ENCODE measurements around the gene CABP7.

The CABP7 gene

GRCh38 chr22:29719899-29720645 lies at the start of gene CABP7:
Gene CABP7 (plus strand): TSS chr22:29720003. CDS start chr22:29720425, 422 bp downstream.
- no peak for DNase-seq (ENCODE audit: low read depth in 2 of 3, low spot score in 2 of 3)

DNA sequence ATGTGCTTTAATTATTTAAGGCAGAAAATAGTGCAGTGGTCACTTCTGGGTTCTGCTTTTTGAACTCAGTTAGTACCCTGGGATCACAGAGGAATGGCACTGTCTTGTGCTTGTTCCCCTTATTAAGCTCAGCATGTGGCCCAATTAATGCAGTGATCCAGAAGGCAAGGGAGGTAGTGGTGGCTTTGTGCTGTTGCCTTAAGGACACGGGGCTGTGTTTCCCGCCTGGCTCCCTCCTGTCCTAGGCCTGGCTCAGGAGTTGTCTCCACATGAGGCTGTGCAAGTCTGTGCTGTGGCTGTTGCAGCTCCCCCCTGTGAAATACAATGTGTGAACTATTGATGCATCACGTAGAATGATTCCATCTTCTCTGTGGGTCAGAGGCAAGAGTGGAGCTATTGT lies 49.2 kb upstream of the CABP7 start:
- DNase-seq (ENCODE audit: low read depth in 2 of 3, low spot score in 2 of 3) = no peak

DNA sequence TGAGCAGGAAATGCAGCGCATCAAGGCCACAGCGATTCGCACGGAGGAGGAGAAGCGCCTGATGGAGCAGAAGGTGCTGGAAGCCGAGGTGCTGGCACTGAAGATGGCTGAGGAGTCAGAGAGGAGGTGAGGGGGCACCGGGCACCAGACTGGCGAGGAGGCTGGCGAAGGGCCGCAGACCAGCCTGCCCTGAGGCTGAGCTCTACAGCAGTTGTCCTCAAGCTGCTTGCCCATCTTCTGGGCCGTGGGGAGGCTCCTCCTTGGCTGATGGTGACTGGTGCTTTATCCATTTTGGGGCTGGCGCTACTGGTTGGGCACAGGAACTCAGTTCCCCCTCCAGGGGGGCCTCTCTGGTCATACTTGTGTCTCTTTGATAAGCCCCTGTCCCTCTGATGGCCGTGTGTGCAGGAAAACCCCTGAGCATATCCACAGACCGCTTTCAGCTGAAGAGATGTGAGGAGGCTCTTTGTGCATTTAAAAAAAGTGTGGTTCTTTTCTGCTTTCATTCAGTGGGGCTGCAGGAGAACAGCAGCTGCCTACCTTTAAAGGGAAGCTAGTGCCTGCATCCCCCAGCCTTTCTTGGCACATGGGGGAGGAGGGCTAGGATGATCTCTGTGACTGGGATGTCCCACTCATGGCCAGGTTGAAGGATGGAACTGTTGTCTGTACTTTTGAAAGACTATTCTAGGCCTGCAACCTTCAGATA lies 46.3 kb upstream of the CABP7 start:
- DNase-seq (ENCODE audit: low read depth in 2 of 3, low spot score in 2 of 3) = no peak

- DNase-seq (ENCODE audit: low read depth in 2 of 3, low spot score in 2 of 3) = no peak
These were observed 45.7 kb upstream of the CABP7 start for GRCh38 chr22:29674121-29674520.

- no peak for DNase-seq (ENCODE audit: low read depth in 2 of 3, low spot score in 2 of 3)
These were observed 40.5 kb upstream of the CABP7 start for GRCh38 chr22:29679316-29679715.

GRCh38 chr22:29683536-29683935 lies 36.3 kb upstream of the CABP7 start:
- no peak for DNase-seq (ENCODE audit: low read depth in 2 of 3, low spot score in 2 of 3)

DNA sequence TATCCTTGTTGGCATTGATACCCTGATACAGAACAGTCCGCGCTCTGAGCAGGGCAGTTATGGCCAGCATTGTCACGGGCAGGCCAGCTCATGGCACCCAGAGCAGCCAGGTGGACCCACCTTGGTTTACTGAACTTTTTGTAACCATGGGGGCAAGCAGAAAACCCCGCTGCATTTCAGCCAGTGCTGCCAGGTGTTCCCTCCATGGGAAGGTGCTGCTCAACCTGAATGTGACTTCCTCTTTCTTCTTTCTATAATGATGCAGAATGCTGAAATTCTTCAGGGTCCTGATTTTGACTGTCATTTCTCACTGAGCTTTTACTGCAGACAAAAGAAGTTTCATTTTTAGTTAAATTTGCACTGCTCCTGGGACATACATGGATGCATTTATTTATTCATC lies 35.6 kb upstream of the CABP7 start:
- DNase-seq (ENCODE audit: low read depth in 2 of 3, low spot score in 2 of 3) = no peak

- DNase-seq (ENCODE audit: low read depth in 2 of 3, low spot score in 2 of 3) = no peak
These were observed 30.5 kb upstream of the CABP7 start for GRCh38 chr22:29689206-29689879.

DNA sequence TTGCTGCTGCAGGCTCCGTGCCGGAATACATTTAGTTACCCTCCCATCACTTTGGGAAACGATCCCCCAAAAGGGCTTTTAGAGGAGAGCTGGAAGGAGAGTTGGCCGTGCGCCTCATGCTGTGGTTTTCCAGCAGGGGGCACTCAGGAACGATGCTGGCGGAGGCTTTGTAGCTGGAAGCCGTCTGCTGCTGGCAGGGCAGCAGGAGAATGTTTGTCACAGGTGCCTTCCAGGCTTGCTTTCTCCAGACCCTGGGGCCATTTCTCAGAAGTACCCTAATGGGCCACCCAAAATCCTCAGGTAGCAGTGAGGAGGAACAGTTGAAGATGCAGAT lies 30.0 kb upstream of the CABP7 start:
- peak in 1 of 3 experiments; percentile 8 for DNase-seq (ENCODE audit: low read depth in 2 of 3, low spot score in 2 of 3)

- DNase-seq (ENCODE audit: low read depth in 2 of 3, low spot score in 2 of 3) = no peak
These were observed 29.3 kb upstream of the CABP7 start for GRCh38 chr22:29690476-29690875.

- no peak for DNase-seq (ENCODE audit: low read depth in 2 of 3, low spot score in 2 of 3)
These were observed 28.0 kb upstream of the CABP7 start for GRCh38 chr22:29691636-29692326.

- no peak for DNase-seq (ENCODE audit: low read depth in 2 of 3, low spot score in 2 of 3)
These were observed 27.5 kb upstream of the CABP7 start for GRCh38 chr22:29692327-29692640.

- no peak for DNase-seq (ENCODE audit: low read depth in 2 of 3, low spot score in 2 of 3)
These were observed 26.6 kb upstream of the CABP7 start for GRCh38 chr22:29693161-29693560.

DNA sequence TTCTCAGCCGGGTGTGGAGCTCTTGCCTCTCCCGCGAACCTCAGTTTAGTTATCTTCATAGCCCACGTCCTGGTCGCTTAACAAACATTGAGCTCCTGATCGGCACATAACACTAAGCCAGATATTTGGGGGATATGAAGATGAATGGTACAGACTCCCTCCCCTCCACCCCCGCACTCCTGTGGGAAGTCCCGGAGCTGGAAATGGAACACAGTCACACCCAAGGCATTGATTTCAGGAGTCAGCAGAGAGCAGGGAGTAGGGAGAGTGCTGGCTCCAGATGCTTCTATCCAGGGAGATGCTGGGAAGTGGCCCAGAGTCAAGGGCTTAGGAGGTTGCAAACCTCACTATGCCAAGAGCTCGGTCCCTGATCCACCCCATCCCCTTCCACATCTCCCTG lies 26.1 kb upstream of the CABP7 start:
- no peak for DNase-seq (ENCODE audit: low read depth in 2 of 3, low spot score in 2 of 3)

GRCh38 chr22:29695129-29695926 lies 24.5 kb upstream of the CABP7 start:
- DNase-seq (ENCODE audit: low read depth in 2 of 3, low spot score in 2 of 3) = no peak

DNA sequence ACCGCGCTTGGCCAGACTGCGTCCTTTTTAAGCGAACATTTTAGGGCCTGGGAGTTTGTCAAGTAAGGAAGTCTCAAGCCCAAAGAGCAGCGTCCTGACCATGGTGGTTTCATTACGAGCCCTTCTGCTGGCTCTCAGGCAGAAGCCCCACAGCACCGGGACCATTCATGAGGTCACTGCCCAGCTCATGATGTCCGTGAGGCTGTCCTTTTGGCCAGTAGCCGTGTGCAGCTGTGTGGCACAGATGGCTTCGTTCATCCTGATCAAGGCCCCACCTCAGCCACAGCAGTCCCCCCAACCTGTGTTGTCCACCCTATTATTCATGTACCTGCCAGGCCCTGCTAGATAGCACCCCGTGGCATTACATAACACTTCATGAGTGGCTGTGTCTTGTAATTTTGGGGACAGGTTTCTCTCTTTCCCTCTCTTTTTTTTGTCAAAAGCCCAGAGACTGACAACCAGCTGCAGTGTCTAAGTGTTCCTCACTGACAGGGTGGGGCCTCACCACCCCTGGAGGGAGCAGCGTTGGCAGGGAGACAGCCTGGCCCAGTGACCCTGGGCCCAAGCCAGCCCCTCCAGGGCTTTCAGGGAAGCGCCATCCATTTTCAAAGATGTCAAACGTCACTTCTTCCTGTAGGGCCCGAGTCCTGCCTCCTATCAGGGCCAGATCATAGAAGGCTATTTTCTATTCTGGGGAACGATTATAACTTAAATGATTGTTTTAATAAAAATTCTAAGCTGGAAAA lies 21.8 kb upstream of the CABP7 start:
- no peak for DNase-seq (ENCODE audit: low read depth in 2 of 3, low spot score in 2 of 3)

DNA sequence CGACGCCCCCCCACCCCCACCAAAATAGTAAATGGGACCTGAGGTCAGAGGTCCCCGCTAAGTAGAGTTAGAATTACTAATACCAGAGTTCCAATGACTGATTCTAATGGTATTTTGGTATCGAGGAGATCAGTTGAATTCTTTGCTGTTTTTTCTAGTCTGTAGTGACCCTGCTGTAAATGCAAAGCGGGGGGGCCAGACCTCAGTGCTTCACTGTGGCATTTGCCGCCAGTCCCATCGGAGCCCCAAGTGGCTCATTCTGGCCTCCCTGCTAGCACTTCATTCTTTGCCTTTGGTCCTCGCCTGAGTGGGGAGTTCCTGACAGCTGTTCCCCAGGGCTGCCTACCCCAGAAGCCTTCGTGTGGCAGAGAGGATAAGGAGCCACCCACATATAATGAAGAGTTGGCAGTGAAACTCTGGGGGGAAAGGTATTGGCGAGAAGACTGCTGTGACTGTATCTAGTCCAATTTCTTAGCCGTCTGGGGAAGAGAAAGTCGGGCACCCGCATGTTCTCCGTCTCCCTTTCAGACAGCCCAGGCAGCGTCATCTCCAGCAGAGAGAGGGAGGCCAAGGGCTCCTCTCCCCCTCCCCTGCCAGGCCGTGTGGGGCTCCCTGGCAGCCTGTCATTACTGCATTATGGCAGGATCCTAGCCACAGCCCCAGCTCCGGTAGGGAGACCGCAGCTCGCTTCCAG lies 19.4 kb upstream of the CABP7 start:
- no peak for DNase-seq (ENCODE audit: low read depth in 2 of 3, low spot score in 2 of 3)

DNA sequence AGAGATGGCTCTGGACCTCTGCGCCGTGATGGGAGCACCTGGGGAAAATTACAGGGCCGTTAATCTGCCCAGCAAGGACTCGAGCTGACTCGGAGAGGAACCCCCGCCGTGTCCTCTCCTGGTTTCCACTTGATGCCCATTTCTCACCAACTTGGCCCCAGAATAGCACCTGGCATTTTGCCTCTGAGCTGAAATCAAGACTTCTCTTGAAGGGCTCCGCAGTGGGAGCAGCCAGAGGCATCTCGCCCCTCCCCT lies 19.0 kb upstream of the CABP7 start:
- DNase-seq (ENCODE audit: low read depth in 2 of 3, low spot score in 2 of 3) = no peak

DNA sequence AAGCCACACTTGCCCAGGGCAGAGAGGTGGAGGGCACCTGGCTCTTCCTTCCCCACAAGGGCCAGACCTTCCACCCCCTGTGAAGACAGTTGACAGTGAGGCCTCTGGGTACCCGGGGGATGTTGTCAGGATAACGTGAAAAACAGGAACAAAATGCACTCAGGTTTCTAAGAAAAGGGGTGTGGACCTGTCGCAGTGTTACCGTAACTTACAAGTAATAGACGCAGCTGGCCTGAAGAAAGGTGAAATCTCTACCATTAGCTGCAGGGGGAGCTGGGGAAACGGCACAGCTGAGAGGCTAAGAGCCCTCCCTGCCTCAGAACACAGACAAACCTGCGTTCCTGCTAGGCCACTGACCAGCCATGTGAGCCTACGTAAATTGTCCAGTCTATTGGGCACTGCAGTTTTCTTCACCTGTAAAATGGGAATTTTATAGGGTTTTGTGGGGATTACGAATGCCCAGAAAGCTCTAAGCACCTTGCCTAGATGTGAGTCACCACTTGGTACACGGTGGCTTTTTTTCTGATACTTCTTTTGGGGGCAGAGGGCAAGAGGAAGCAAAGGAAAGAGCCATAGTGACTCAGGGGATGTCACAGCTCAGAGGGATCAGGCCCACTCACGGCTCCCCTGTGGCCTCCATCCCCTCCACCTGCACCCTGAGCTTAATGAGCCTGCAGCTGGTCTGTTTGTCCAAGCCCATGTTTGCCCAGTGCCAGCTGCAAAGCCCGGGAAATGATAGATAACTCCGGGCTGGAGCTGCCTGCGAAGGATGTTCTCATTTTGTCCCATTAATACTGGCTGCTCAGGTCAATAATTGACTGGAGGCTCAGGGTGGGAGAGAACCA lies 18.4 kb upstream of the CABP7 start:
- no peak for DNase-seq (ENCODE audit: low read depth in 2 of 3, low spot score in 2 of 3)

Measured in activated CD8-positive, alpha-beta memory T cell treated with anti-CD3 and anti-CD28 coated beads for 48 hours (primary cell).